PFSK-1 (cell line): ENCODE measurements around the gene CCNO.

ENCODE experiments used
- FOXP2 ChIP-seq: optimal IDR thresholded peaks from 2 replicates; pipeline ENCODE3; 2011; ENCODE audit warnings: borderline replicate concordance, control low read depth, inconsistent platforms; ENCODE audit not compliant: insufficient read depth; ENCODE audit errors: extremely low read length, extremely low read depth
- POLR2AphosphoS5 ChIP-seq: IDR thresholded peaks from 2 replicates; pipeline ENCODE4 v1.6.1; 2012; ENCODE audit warnings: low read depth, mild to moderate bottlenecking, control low read depth, low read length, moderate library complexity
- SIN3A ChIP-seq: IDR thresholded peaks from 2 replicates; pipeline ENCODE4 v1.6.1; 2012; ENCODE audit warnings: mild to moderate bottlenecking, low read length, moderate library complexity, borderline replicate concordance; ENCODE audit not compliant: insufficient read depth
- TAF1 ChIP-seq: IDR thresholded peaks from 2 replicates; pipeline ENCODE4 v1.6.1; 2012; ENCODE audit warnings: low read length, control low read depth, borderline replicate concordance; ENCODE audit not compliant: insufficient read depth
- TF ChIP-seq, protein P1 (sequence below), 2 experiments: IDR thresholded peaks; 2 replicates each; pipeline versions ENCODE4 v1.6.1 to v1.8.0; 2011 to 2012; ENCODE audit warnings: low read depth in 2 of 2, low read length in 2 of 2, control low read depth in 1 of 2, inconsistent platforms in 1 of 2, mild to moderate bottlenecking in 1 of 2, moderate library complexity in 1 of 2; ENCODE audit not compliant: insufficient read depth in 1 of 2

The CCNO gene

DNA sequence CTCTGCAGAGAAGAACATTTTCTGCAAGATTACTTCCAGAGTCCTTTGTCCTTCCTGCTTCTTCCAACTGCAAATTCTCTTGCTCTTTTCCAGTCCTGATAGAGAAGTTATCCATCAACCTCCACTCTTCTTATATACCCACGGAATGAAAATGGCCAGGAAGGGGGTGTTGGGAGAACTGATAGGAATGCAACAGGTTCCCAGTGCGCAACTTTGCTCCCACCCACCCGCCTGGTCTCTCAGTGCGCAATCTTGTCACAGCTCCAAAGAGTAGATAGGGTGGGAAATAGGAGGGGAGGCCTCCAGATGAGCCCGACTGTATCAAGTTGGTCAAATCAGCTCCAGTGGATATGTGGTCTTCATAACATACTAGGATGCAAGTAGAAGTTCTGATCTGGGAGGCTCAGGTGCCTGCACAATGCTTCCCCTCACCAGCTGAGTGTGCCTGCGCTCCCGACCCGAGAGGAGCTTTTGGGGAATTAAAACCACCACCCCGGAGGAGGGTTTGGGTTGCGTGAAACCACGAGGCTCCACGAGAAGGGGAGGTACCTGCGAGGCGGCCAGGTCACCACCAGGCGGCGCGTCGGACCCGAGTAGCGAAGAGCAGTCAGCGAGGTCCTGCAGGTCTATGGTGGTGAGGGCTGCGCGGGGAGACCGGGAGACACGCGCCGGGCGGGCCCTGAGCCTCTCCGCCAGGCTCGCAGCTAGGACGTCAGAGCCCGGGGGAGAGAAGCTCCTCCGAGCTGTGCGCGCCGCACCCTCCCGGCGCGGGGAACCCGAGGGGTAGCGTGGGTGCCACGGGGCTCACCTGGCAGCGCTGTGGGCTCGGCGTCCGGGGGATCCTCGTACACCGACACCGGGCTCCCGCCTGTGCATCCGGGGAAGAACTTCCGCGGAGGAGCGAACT is 7.1 kb downstream of the CCNO start:
- TF ChIP-seq FOXP2 (no peak), POLR2AphosphoS5 (no peak), TAF1 (no peak), SIN3A (0 out of 2 replicates have a peak, but pooled peaks have one; percentile 45)
- TF ChIP-seq, protein P1, sequence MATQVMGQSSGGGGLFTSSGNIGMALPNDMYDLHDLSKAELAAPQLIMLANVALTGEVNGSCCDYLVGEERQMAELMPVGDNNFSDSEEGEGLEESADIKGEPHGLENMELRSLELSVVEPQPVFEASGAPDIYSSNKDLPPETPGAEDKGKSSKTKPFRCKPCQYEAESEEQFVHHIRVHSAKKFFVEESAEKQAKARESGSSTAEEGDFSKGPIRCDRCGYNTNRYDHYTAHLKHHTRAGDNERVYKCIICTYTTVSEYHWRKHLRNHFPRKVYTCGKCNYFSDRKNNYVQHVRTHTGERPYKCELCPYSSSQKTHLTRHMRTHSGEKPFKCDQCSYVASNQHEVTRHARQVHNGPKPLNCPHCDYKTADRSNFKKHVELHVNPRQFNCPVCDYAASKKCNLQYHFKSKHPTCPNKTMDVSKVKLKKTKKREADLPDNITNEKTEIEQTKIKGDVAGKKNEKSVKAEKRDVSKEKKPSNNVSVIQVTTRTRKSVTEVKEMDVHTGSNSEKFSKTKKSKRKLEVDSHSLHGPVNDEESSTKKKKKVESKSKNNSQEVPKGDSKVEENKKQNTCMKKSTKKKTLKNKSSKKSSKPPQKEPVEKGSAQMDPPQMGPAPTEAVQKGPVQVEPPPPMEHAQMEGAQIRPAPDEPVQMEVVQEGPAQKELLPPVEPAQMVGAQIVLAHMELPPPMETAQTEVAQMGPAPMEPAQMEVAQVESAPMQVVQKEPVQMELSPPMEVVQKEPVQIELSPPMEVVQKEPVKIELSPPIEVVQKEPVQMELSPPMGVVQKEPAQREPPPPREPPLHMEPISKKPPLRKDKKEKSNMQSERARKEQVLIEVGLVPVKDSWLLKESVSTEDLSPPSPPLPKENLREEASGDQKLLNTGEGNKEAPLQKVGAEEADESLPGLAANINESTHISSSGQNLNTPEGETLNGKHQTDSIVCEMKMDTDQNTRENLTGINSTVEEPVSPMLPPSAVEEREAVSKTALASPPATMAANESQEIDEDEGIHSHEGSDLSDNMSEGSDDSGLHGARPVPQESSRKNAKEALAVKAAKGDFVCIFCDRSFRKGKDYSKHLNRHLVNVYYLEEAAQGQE (IDR thresholded peaks at IDR 0.05; ENCODE audit: insufficient read depth in 1 of 2, low read depth in 2 of 2, low read length in 2 of 2) = no peak

DNA sequence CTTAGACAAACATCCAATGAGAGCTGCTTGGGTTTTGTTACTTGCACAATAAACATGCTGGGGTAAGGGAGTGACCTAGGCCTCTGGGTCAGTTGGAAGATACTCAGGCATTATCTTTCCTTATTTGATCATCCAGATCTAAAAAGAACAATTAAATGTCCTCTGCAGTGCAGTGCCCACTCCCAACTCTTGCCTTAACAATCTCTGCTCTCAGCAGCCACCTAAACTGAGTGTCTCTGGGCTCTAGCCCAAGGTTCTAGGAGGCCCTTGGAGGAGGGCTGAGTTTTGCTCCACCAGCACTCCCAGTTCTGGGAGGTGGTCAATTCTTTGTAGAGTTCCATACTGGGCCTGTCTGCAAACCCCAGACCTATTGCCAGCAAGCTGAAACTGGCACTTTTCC is 8.1 kb downstream of the CCNO start:
- TF ChIP-seq, protein P1 (IDR thresholded peaks at IDR 0.05; ENCODE audit: insufficient read depth in 1 of 2, low read depth in 2 of 2, low read length in 2 of 2) = no peak
- TF ChIP-seq FOXP2 = no peak
- TF ChIP-seq POLR2AphosphoS5 = no peak
- TF ChIP-seq TAF1 = no peak
- no peak for TF ChIP-seq SIN3A

DNA sequence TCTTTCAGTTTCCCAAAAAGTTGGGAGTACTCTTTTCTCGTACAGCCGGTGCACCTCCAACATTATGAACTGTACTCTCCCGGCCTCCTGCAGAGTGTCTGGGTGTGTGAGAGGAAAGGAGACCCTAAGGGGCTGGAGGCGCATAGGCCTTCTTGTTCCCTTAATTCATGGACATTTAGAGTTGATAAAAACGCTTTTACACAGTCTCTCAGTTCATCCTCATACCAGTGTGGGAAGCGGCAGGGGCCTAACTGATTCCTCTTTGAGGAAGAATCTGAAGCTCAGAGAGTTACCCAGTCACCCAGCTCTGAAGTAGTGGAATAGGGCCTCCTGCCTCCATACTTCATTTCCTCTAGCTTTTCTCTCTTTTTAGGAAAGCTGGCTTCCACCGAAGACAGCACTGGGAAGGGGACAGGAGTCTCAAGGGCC is 9.6 kb downstream of the CCNO start:
- TF ChIP-seq TAF1 (no peak), POLR2AphosphoS5 (no peak), FOXP2 (no peak), SIN3A (no peak)
- TF ChIP-seq, protein P1 (IDR thresholded peaks at IDR 0.05; ENCODE audit: insufficient read depth in 1 of 2, low read depth in 2 of 2, low read length in 2 of 2) = no peak

DNA sequence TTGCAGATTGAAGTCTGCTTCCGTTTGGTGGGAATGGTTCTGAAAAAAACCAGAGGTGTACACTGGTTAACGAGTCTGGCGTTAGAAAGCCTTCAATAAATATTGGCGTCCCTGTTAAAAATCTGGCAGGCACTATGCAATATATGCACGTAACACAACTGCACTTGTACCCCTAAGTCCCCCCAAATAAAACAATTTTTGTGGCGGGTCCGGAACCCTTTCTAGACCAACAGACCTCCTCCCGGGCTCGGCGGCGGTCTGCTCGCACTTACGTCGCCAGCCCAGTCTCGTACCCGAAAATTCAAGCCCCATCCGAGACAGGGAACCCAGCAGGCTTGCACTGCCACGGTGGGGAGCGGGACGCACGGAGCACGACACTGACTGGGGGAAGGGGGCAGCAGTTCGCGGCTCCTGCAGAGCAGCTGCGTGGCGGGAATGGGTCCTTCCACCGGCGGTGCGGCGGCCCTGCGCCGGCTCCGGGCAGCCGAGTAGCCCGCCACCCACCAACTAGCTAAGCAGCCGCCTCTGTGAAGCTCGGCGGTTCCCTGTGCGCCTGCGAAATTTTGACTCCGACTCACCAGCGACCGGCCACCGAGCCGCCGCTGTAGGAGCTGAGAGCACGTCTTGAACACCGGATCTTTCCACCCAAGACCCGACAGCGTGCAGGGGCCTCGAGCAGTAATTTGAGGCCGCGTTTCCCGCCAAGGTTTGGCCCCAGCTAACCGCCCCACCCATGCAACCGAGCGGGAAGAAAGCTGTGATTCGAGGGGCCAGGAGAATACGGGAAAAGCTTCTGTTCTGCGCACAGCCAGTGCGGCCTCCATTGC is 10.2 kb downstream of the CCNO start:
- TF ChIP-seq FOXP2 = no peak
- TF ChIP-seq, protein P1 (IDR thresholded peaks at IDR 0.05; ENCODE audit: insufficient read depth in 1 of 2, low read depth in 2 of 2, low read length in 2 of 2) = no peak
- TF ChIP-seq TAF1 = no peak
- no peak for TF ChIP-seq SIN3A
- no peak for TF ChIP-seq POLR2AphosphoS5
